Activated naive CD4-positive, alpha-beta T cell treated with anti-CD3 and anti-CD28 coated beads, Interleukin-2, amount 50 U/mL, for 24 hours (primary cell): Measurements from ENCODE around the gene POU2F2.

Source experiments
- H3K27ac Mint-ChIP-seq: one replicate; pipeline ENCODE4 v1.8.0; 2021; ENCODE audit warnings: mild to moderate bottlenecking, mixed read lengths
- H3K27me3 Mint-ChIP-seq: one replicate; pipeline ENCODE4 v1.8.0; 2021; ENCODE audit warnings: mixed read lengths
- H3K36me3 Mint-ChIP-seq: one replicate; pipeline ENCODE4 v1.8.0; 2021; ENCODE audit warnings: mixed read lengths
- H3K4me1 Mint-ChIP-seq: one replicate; pipeline ENCODE4 v1.8.0; 2021; ENCODE audit warnings: mixed read lengths
- H3K4me3 Mint-ChIP-seq: one replicate; pipeline ENCODE4 v1.8.0; 2021; ENCODE audit warnings: mild to moderate bottlenecking, mixed read lengths
- H3K9me3 Mint-ChIP-seq: one replicate; pipeline ENCODE4 v1.8.0; 2021; ENCODE audit warnings: mixed read lengths

Gene POU2F2

DNA sequence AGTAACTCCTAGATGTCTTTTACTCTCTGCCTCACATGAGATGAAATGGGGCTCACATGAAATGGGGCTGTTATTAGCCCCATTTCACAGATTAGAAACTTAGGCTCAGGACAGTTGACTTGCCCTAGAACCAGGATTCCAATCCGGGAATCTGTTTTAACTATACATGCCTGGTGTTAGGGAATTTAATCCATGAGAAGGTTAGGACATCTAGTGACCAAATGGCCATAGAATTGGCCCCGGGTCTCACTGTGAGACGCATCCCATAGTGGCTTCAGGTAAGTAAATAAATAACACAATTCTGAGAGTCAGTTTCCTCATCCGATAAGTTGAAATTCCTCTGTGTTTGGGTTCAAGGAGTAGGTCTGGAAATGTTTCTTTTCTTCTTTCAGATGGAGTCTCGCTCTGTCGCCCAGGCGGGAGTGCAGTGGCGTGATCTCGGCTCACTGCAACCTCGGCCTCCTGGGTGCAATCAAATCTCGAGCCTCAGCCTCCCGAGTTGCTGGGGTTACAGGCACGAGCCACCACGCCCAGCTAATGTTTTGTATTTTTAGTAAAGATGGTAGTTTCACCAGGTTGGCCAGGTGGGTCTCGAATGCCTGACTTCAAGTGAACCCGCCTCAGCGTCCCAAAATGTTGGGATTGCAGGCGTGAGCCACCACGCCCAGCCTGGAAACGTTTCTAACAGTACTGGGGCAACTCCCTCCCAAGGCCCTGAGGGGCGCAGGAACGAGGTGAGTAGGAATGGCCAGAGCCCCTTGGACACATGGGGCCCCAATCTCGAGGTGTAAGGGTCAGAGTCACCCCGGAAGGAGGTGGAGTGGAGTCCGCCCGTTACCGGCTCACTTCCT, 57.5 kb downstream of the POU2F2 start:
- H3K27ac Mint-ChIP-seq = peak overlapping the region; percentile 100
- peaks cover 2% of the 10 kb centered on the region for H3K36me3 Mint-ChIP-seq
- no peaks in the 10 kb centered on the region for H3K27me3 Mint-ChIP-seq
- no peaks in the 10 kb centered on the region for H3K9me3 Mint-ChIP-seq
- H3K4me3 Mint-ChIP-seq = peak overlapping the region; percentile 94
- peaks cover 34% of the 10 kb centered on the region for H3K4me1 Mint-ChIP-seq

GRCh38 chr19:42071247-42071646, 61.0 kb downstream of the POU2F2 start:
- Mint-ChIP-seq H3K27ac (no peak overlapping the region), H3K9me3 (no peaks in the 10 kb centered on the region), H3K4me1 (peaks cover 13% of the 10 kb centered on the region), H3K4me3 (no peak overlapping the region), H3K36me3 (peaks cover 2% of the 10 kb centered on the region), H3K27me3 (no peaks in the 10 kb centered on the region)

DNA sequence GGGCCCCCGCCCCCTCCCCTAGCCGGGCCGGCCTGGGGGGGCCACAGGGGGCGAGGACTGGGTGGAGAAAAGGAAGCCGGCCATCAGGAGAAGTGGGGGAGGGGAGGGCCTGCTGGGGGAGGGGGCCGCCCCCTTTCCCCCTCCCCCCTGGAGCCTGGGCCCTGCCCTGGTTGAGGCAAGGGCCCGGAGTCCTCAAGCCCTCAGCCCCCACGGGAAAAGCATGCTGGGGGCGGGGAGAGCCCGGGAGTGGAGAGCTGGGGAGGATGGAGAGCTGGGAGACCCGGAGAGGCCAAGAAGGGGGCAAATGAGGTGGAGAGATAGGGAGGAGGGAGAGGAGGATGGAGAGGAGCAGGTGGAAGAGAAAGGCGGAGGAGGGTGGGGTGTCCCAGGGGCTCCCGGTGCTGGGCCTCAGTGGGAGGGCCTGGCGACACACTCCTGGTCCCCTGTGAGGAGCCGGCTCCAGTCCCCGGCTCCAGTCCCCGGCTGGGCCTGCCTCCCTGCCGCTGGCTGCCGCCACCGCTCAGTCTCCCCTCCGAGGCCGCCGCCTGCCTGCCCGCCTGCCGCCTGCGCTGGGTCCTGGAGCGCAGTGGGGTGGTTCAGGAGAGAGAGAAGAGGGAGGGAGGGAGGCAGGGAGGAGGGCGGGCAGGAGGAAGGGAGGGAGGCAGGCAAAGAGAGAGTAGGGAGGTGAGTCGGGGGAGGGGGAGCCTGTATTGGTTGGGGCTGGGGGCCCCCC, 62.5 kb downstream of the POU2F2 start, which contains the start of gene GRIK5:
TSS of gene GRIK5 (minus strand) at position 588 of the 733 bp plus-strand sequence. CDS start 4,436 bp downstream, outside the sequence.
- Mint-ChIP-seq H3K4me3 (no peak within 1 kb of the TSS), H3K27me3 (no peaks in the 10 kb centered on the region), H3K36me3 (no peaks in the 10 kb centered on the region), H3K9me3 (no peaks in the 10 kb centered on the region), H3K27ac (no peak within 1 kb of the TSS), H3K4me1 (peaks cover 4% of the 10 kb centered on the region)

- Mint-ChIP-seq H3K4me3 (no peak overlapping the region), H3K27me3 (peaks cover 4% of the 10 kb centered on the region), H3K4me1 (no peaks in the 10 kb centered on the region), H3K9me3 (no peaks in the 10 kb centered on the region), H3K27ac (no peak overlapping the region), H3K36me3 (no peaks in the 10 kb centered on the region)
Observed at GRCh38 chr19:42068756-42069571, 63.3 kb downstream of the POU2F2 start.

- Mint-ChIP-seq H3K9me3 (no peaks in the 10 kb centered on the region), H3K4me1 (no peaks in the 10 kb centered on the region), H3K4me3 (no peak overlapping the region), H3K27ac (no peak overlapping the region), H3K36me3 (no peaks in the 10 kb centered on the region), H3K27me3 (peaks cover 4% of the 10 kb centered on the region)
Observed at GRCh38 chr19:42068361-42068755, 63.9 kb downstream of the POU2F2 start.

GRCh38 chr19:42067315-42067888, 64.8 kb downstream of the POU2F2 start:
- H3K4me3 Mint-ChIP-seq = no peak overlapping the region
- no peaks in the 10 kb centered on the region for H3K36me3 Mint-ChIP-seq
- no peaks in the 10 kb centered on the region for H3K4me1 Mint-ChIP-seq
- no peaks in the 10 kb centered on the region for H3K9me3 Mint-ChIP-seq
- no peak overlapping the region for H3K27ac Mint-ChIP-seq
- H3K27me3 Mint-ChIP-seq = peaks cover 4% of the 10 kb centered on the region

DNA sequence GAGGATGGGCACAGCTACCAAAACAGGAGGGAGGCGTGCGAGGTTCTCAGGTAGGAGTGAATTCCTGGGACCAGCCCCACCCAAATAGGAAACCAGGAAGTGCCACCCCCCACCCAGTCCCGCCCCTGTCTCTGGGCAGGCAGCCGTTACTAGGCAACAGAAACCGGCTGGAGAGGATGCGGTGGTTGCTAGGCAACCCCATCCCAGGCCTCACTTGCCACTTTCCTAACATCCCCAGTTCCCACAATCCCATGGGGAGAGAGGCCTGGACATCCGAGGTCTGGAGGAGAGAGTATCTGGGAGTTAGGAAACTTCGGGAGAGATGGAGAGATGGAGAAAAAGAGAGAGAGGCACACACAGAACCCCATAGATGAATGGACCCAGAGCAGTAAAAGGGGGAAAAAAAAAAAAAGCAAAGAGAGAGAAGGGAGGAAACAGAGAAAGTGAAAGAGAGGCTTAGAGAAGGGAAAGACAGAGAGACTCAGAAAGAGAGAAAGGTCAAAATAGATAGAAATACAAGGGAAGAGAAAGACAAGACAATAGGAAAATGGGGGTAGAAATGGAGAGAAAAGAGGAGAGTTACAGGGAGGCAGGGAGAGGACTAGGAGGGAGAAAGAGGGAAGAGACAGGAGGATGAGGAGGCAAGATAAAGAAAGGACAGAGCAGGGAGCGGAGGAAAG, 66.0 kb downstream of the POU2F2 start:
- Mint-ChIP-seq H3K27me3 (peaks cover 4% of the 10 kb centered on the region), H3K27ac (no peak overlapping the region), H3K4me3 (no peak overlapping the region), H3K9me3 (no peaks in the 10 kb centered on the region), H3K4me1 (no peaks in the 10 kb centered on the region), H3K36me3 (no peaks in the 10 kb centered on the region)

GRCh38 chr19:42065511-42065910, 66.7 kb downstream of the POU2F2 start:
- no peaks in the 10 kb centered on the region for H3K4me1 Mint-ChIP-seq
- no peak overlapping the region for H3K4me3 Mint-ChIP-seq
- no peaks in the 10 kb centered on the region for H3K36me3 Mint-ChIP-seq
- H3K9me3 Mint-ChIP-seq = no peaks in the 10 kb centered on the region
- peaks cover 4% of the 10 kb centered on the region for H3K27me3 Mint-ChIP-seq
- no peak overlapping the region for H3K27ac Mint-ChIP-seq

DNA sequence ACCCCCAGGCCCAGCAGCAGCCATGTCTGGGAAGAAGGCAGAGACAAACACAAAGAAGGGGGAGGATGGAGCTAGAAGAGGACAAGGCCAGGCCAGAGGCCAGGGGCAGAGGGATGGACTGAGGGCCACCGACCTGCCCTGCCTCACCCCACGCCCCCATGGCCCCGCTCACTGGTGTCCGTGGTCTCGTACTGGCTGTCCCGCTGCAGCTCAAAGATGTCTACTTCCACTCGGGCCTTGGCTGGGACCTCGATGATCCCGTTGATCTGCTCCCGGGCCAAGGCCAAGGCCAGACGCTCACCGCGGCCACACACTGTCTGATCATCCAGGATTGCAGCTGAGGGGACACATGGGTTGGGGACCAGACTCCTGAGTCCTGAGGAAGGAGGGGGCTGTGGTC, 67.2 kb downstream of the POU2F2 start:
- Mint-ChIP-seq H3K9me3 (no peaks in the 10 kb centered on the region), H3K27ac (no peak overlapping the region), H3K4me3 (no peak overlapping the region), H3K36me3 (no peaks in the 10 kb centered on the region), H3K4me1 (no peaks in the 10 kb centered on the region), H3K27me3 (peaks cover 4% of the 10 kb centered on the region)

GRCh38 chr19:42064432-42064831, 67.8 kb downstream of the POU2F2 start:
- Mint-ChIP-seq H3K9me3 (no peaks in the 10 kb centered on the region), H3K36me3 (no peaks in the 10 kb centered on the region), H3K27me3 (peaks cover 4% of the 10 kb centered on the region), H3K4me3 (no peak overlapping the region), H3K27ac (no peak overlapping the region), H3K4me1 (no peaks in the 10 kb centered on the region)

GRCh38 chr19:42062381-42062780, 69.9 kb downstream of the POU2F2 start:
- peaks cover 4% of the 10 kb centered on the region for H3K27me3 Mint-ChIP-seq
- H3K4me1 Mint-ChIP-seq = no peaks in the 10 kb centered on the region
- no peaks in the 10 kb centered on the region for H3K9me3 Mint-ChIP-seq
- H3K36me3 Mint-ChIP-seq = no peaks in the 10 kb centered on the region
- H3K4me3 Mint-ChIP-seq = no peak overlapping the region
- no peak overlapping the region for H3K27ac Mint-ChIP-seq

DNA sequence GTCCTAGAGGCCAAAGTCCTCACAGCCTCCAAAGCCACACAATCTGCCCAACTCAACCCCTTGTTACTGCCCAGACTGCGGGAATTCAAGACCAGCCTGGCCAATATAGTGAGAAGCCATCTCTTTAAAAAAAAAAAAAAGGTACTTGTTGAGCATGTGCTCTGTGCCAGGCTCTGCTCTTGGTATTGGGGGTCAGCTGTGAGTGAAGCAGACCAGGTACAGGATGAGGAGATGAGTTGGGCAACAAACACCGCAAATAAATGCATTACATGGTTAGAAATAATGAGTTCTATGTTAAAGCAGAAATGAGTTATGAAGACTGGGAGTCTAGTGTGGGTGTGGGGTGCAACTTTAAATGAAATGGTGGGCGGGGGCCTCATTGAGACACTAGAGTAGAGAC, 72.1 kb downstream of the POU2F2 start:
- H3K9me3 Mint-ChIP-seq = no peaks in the 10 kb centered on the region
- H3K4me1 Mint-ChIP-seq = no peaks in the 10 kb centered on the region
- H3K27me3 Mint-ChIP-seq = peaks cover 4% of the 10 kb centered on the region
- no peaks in the 10 kb centered on the region for H3K36me3 Mint-ChIP-seq
- H3K27ac Mint-ChIP-seq = no peak overlapping the region
- no peak overlapping the region for H3K4me3 Mint-ChIP-seq

DNA sequence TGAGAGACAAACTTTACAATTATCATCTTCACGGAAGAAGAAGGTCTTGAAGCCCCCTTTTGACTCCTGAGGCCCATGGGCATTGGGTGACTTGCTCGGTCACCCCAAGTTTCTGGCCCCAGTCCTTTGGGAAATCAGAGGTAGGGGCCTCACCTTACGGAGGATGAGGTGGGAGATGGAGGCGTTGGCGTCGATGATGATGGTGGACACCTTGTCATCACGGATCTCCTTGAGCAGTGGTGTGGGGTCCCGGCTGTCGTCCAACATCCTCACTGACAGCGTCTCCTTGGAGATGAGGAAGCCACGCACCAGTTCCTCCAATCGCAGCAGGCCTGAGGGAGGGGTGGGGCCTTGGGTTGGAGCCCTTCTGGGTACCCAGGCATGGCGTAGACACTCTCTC, 73.0 kb downstream of the POU2F2 start:
- Mint-ChIP-seq H3K27ac (no peak overlapping the region), H3K36me3 (no peaks in the 10 kb centered on the region), H3K4me1 (no peaks in the 10 kb centered on the region), H3K4me3 (no peak overlapping the region), H3K27me3 (no peaks in the 10 kb centered on the region), H3K9me3 (no peaks in the 10 kb centered on the region)

DNA sequence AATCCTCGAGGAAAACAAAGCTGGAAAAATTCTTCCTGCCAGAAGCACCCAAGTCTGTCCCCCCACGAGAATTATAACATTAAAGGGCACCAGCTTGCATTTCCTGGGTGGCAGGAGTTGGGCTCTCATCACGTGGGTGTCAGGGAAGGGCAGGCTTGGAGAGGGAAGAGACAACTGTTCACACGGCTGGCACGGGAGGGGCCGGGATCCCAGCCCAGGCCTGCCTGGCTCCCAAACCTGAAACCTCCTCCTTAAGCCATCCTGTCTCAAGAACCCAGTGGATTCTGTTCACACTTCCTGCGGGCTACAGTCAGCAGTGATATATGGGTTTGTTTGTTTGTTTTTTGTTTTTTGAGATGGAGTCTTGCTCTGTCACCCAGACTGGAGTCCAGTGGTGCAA, 74.4 kb downstream of the POU2F2 start:
- Mint-ChIP-seq H3K4me3 (no peak overlapping the region), H3K4me1 (no peaks in the 10 kb centered on the region), H3K9me3 (no peaks in the 10 kb centered on the region), H3K27ac (no peak overlapping the region), H3K27me3 (no peaks in the 10 kb centered on the region), H3K36me3 (no peaks in the 10 kb centered on the region)

- Mint-ChIP-seq H3K9me3 (no peaks in the 10 kb centered on the region), H3K36me3 (no peaks in the 10 kb centered on the region), H3K27ac (no peak overlapping the region), H3K4me3 (no peak overlapping the region), H3K27me3 (no peaks in the 10 kb centered on the region), H3K4me1 (peaks cover 4% of the 10 kb centered on the region)
Observed at GRCh38 chr19:42054205-42054604, 78.0 kb downstream of the POU2F2 start.
